ENCODE data around the gene RRP1.

The RRP1 gene

GRCh38 chr21:43808367-43808766, 19.0 kb downstream of the RRP1 start:
- H3K4me3 ChIP-seq (IDR thresholded peaks at IDR 0.05; ENCODE audit: insufficient read depth, low read depth, low read length), result no peak overlapping the region
- no peaks in the 10 kb centered on the region for H4K20me1 ChIP-seq (ENCODE audit: insufficient read depth)
- no peaks in the 10 kb centered on the region; the same call in 1 of the 2 replicates for H3K36me3 ChIP-seq (ENCODE audit: insufficient read depth)
- no peak overlapping the region for H3K9ac ChIP-seq
- peaks cover 20% of the 10 kb centered on the region for H3K4me1 ChIP-seq (ENCODE audit: low read depth, poor library complexity, severe bottlenecking)
- no peaks in the 10 kb centered on the region for H3K79me2 ChIP-seq (ENCODE audit: insufficient read depth, low read depth)
- no peak overlapping the region for H3K27ac ChIP-seq
- no peak overlapping the region for H2AFZ ChIP-seq (ENCODE audit: low read depth)
- no peak overlapping the region for H3K4me2 ChIP-seq
- no peaks in the 10 kb centered on the region for H3K27me3 ChIP-seq (ENCODE audit: insufficient read depth, low read depth)
- no peak for TF ChIP-seq CTCF (conservative IDR thresholded peaks at IDR 0.05; ENCODE audit: low read depth, low read length)

- Histone ChIP-seq H3K36me3 (ENCODE audit: insufficient read depth) (no peaks in the 10 kb centered on the region; the same call in 1 of the 2 replicates), H3K27me3 (ENCODE audit: insufficient read depth, low read depth) (no peaks in the 10 kb centered on the region), H3K27ac (no peak overlapping the region), H3K79me2 (ENCODE audit: insufficient read depth, low read depth) (no peaks in the 10 kb centered on the region), H3K4me3 (IDR thresholded peaks at IDR 0.05; ENCODE audit: insufficient read depth, low read depth, low read length) (no peak overlapping the region), H3K4me1 (ENCODE audit: low read depth, poor library complexity, severe bottlenecking) (peaks cover 20% of the 10 kb centered on the region), H2AFZ (ENCODE audit: low read depth) (no peak overlapping the region), H4K20me1 (ENCODE audit: insufficient read depth) (no peaks in the 10 kb centered on the region), H3K4me2 (no peak overlapping the region), H3K9ac (no peak overlapping the region)
- no peak for TF ChIP-seq CTCF (conservative IDR thresholded peaks at IDR 0.05; ENCODE audit: low read depth, low read length)
These were observed 19.5 kb downstream of the RRP1 start for GRCh38 chr21:43808832-43809251.

GRCh38 chr21:43809346-43809799, 20.0 kb downstream of the RRP1 start:
- H3K9ac ChIP-seq, result no peak overlapping the region
- H3K27me3 ChIP-seq (ENCODE audit: insufficient read depth, low read depth), result no peaks in the 10 kb centered on the region
- H3K4me2 ChIP-seq, result no peak overlapping the region
- H4K20me1 ChIP-seq (ENCODE audit: insufficient read depth), result no peaks in the 10 kb centered on the region
- H3K4me3 ChIP-seq (IDR thresholded peaks at IDR 0.05; ENCODE audit: insufficient read depth, low read depth, low read length), result no peak overlapping the region
- H3K79me2 ChIP-seq (ENCODE audit: insufficient read depth, low read depth), result no peaks in the 10 kb centered on the region
- H3K4me1 ChIP-seq (ENCODE audit: low read depth, poor library complexity, severe bottlenecking), result peaks cover 20% of the 10 kb centered on the region
- no peak for TF ChIP-seq CTCF (conservative IDR thresholded peaks at IDR 0.05; ENCODE audit: low read depth, low read length)
- no peak overlapping the region for H3K27ac ChIP-seq
- no peaks in the 10 kb centered on the region; the same call in 1 of the 2 replicates for H3K36me3 ChIP-seq (ENCODE audit: insufficient read depth)
- no peak overlapping the region for H2AFZ ChIP-seq (ENCODE audit: low read depth)

- Histone ChIP-seq H3K27me3 (ENCODE audit: insufficient read depth, low read depth) (no peaks in the 10 kb centered on the region), H2AFZ (ENCODE audit: low read depth) (no peak overlapping the region), H3K36me3 (ENCODE audit: insufficient read depth) (no peaks in the 10 kb centered on the region), H3K9ac (no peak overlapping the region), H3K27ac (no peak overlapping the region), H3K79me2 (ENCODE audit: insufficient read depth, low read depth) (no peaks in the 10 kb centered on the region), H3K4me1 (ENCODE audit: low read depth, poor library complexity, severe bottlenecking) (peaks cover 15% of the 10 kb centered on the region), H3K4me2 (no peak overlapping the region), H4K20me1 (ENCODE audit: insufficient read depth) (no peaks in the 10 kb centered on the region), H3K4me3 (IDR thresholded peaks at IDR 0.05; ENCODE audit: insufficient read depth, low read depth, low read length) (no peak overlapping the region)
- no peak for TF ChIP-seq CTCF (conservative IDR thresholded peaks at IDR 0.05; ENCODE audit: low read depth, low read length)
These were observed 20.6 kb downstream of the RRP1 start for GRCh38 chr21:43809853-43810504.

Measured in KMS-11 (cell line).